LoVo (cell line): ENCODE data around the gene SH3PXD2A.

Source experiments
- DNase-seq: peaks from one replicate; pipeline ENCODE4 v3.0.0-alpha.2; 2016; ENCODE audit warnings: low spot score

Gene SH3PXD2A

DNA sequence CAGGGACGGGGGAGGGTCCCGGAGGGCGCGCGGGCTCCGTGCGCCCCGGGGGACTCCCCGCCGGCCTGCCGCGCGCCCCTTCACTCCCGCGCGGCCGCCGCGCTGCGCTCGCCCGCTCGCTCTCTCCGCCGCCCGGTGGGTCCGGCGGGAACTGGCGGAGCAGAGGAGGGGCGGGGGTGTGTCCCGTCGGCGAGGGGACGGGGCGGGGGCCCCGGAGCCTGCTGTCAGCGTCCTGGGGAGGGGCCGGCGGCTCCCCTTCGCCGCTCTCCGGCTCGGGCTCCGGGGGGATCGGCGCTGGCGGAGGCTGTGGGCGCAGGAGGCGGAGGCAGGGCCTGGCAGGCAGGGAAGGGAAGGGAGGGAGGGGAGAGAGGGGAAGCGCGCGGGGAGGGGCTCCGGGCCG is at the start of gene SH3PXD2A:
Gene SH3PXD2A (minus strand): TSS at position 153 of the 400 bp plus-strand sequence. CDS start 310 bp downstream, outside the sequence.
- peak; percentile 22 for DNase-seq

DNA sequence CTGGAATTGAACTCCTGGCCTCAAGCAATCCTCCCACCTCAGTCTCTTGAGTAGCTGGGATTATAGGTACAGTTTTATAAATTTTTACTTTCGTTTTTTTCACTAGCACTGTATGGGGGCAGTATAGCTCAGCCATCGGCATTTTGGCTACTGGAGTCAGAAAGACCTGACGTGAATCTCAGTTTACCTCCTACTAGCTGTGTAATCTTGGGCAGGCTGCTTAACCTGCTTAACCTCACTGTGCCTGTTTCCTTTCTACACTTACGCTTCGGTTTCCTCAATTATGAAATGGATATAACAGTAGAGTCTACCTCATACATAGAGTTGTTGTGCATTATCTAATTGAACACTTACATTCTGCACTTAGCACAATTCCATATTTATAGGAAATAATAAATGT is 45.9 kb upstream of the SH3PXD2A start:
- DNase-seq, result no peak

- no peak for DNase-seq
Observed at GRCh38 chr10:103899312-103899711, 43.9 kb upstream of the SH3PXD2A start.

- no peak for DNase-seq
Observed at GRCh38 chr10:103897241-103897774, 41.9 kb upstream of the SH3PXD2A start.

- no peak for DNase-seq
Observed at GRCh38 chr10:103896225-103896624, 40.8 kb upstream of the SH3PXD2A start.

DNA sequence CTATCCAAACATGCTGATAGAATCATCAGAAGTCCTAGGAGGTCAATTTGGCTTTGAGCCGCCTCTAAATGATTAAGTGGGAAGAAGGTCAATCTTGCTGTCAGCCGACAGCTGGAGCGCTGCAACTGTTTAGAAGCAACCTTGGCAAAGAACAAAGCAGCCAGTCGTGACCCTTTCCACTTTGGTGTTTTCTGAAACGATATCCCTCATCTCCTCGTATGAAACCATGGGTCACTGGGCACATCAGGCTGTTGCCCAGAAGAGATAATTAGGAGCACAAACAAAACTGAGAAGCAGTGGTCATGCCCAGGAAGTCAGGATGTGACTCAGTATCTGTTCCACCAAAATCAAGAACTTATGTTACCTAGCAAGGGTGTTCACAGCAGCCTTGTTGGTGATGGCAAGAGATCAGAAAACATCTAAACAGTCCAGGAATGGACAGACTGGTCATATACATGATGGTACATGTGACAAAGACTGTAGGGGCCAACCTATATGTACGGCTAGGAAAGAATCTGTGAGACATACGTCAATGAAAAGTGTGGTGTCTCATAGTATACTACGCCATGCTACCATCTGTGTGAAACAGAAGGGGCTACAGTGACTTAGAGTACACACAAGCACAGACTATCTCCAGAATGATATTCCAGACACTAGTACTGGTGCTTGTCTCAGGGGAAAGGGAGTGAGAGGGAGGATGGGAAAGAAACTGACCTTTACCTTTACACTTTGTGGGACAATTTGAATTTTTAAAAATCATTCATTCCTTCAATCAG is 40.2 kb upstream of the SH3PXD2A start:
- no peak for DNase-seq

- DNase-seq, result no peak
Observed at GRCh38 chr10:103894441-103894864, 39.1 kb upstream of the SH3PXD2A start.

GRCh38 chr10:103893817-103894216 is 38.4 kb upstream of the SH3PXD2A start:
- DNase-seq, result peak; percentile 37

GRCh38 chr10:103892181-103892580 is 36.8 kb upstream of the SH3PXD2A start:
- DNase-seq, result no peak

DNA sequence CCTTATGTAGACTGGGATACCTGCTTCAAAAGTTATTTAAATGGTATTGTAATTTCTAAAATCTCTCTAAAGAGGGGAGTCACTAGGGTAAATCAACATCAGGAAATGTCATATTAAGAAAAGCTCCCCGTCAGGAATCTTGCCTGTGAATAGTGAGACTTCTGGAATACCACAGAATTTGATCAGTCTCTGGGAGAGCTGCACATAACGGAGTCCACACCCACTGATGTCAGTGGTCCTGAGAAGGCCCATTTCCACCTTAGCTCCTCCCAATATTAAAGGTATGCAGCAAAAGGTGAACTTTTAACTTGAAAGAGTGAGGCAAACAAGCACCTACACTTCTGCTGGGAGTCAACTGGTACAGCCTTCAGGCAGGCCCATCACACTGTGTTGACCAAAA is 35.3 kb upstream of the SH3PXD2A start:
- peak; percentile 50 for DNase-seq

DNA sequence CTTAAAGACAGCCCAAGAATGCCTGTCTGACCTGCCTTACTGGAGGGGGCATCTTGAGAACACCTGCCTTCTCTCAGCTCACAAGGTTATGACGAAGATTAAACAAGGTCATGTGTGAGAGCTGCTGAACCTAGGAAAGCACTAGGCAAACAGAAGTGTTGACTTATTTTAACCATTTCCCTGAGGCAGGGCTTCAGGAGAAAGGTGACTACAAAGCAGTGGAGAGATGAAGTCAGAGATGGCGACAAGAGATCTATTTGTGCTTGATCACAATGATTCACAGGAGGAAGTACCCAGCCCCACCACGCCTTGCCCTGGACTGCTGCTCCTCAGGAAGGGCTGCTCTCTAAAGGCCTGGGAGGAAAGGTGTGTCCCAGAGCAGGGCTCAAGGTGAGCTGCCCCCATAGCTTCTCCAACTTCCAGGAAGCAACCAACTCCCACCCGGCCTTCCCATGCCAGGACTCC is 34.9 kb upstream of the SH3PXD2A start:
- DNase-seq, result peak; percentile 93

GRCh38 chr10:103889121-103889720 is 33.8 kb upstream of the SH3PXD2A start:
- DNase-seq, result no peak

- DNase-seq, result peak; percentile 91
Observed at GRCh38 chr10:103888113-103888841, 32.9 kb upstream of the SH3PXD2A start.

- DNase-seq, result no peak
Observed at GRCh38 chr10:103885617-103886016, 30.2 kb upstream of the SH3PXD2A start.

GRCh38 chr10:103884681-103885139 is 29.3 kb upstream of the SH3PXD2A start:
- peak; percentile 58 for DNase-seq

- no peak for DNase-seq
Observed at GRCh38 chr10:103882285-103883007, 27.1 kb upstream of the SH3PXD2A start.

- DNase-seq, result no peak
Observed at GRCh38 chr10:103881416-103882284, 26.3 kb upstream of the SH3PXD2A start.

GRCh38 chr10:103879831-103880230 is 24.5 kb upstream of the SH3PXD2A start:
- DNase-seq, result no peak

DNA sequence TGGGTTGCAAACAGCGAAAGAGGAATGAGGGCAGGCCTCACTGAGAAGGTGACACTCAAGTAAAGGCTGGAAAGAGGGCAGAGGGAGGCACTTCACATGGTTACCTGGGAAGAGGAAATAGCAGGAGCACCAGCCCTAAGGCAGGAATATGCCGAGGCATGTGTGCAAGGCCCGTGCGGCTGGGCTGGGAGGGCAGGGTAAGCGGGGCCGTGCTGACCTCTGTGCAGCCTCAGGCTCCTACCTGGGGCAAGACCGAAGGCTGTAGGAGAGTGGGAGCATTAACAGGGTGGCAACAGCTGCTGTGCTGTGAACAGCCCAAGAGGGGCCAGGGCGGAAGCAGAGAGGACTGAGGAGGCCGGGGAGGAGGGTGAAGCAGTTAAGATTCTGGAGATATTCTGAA is 24.0 kb upstream of the SH3PXD2A start:
- DNase-seq, result no peak

GRCh38 chr10:103877861-103878260 is 22.5 kb upstream of the SH3PXD2A start:
- DNase-seq, result no peak

DNA sequence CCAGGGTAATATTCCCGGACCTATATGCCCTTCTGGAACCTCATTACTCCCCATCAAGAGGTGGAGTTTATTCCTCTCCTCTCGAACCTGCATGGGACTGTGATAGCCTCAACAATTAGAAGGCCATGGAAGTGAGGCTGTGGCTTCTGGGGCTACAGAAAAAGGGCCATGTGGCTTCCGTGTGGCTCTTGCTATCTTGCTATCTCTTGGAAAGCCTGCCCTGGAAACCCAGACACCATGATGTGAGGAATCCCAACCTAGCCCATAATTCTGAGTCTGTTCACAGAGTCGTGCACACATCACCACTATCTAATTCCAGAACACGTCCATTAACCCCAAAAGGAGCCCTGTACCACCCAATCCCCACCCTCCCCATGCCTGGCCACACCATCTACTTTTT is 20.8 kb upstream of the SH3PXD2A start:
- no peak for DNase-seq
